GM21526 (cell line): ENCODE data around the gene FXYD4.
"Not testable (repeated sequence)": the region's sequence is repeated elsewhere in the genome, so short reads cannot be mapped to it uniquely, and the experiment has no call there.

Experiments used
- ATAC-seq: cut with Tn5 transposase; IDR thresholded peaks from one replicate; pipeline ENCODE4 v1.9.1; 2021; ENCODE audit warnings: moderate library complexity; ENCODE audit not compliant: unreplicated experiment, low FRiP score

The FXYD4 gene

GRCh38 chr10:43371418-43371817 is at the start of gene FXYD4:
Gene FXYD4 (plus strand): TSS chr10:43371636. CDS start chr10:43373747, 2,111 bp downstream.
- no peak for ATAC-seq

GRCh38 chr10:43322331-43322730 is 49.1 kb upstream of the FXYD4 start:
- ATAC-seq, result no peak

- ATAC-seq, result peak; percentile 79
These were observed 48.7 kb upstream of the FXYD4 start for GRCh38 chr10:43322769-43323168.

- no peak for ATAC-seq
These were observed 48.2 kb upstream of the FXYD4 start for GRCh38 chr10:43323245-43323644.

GRCh38 chr10:43324876-43325275 is 46.6 kb upstream of the FXYD4 start:
- no peak for ATAC-seq

- ATAC-seq, result no peak
These were observed 44.3 kb upstream of the FXYD4 start for GRCh38 chr10:43327171-43327570.

GRCh38 chr10:43327986-43328385 is 43.5 kb upstream of the FXYD4 start:
- ATAC-seq, result no peak

GRCh38 chr10:43328810-43329209 is 42.6 kb upstream of the FXYD4 start:
- ATAC-seq, result not testable (repeated sequence)

GRCh38 chr10:43329246-43329885 is 42.1 kb upstream of the FXYD4 start:
- ATAC-seq, result not testable (repeated sequence)

GRCh38 chr10:43330049-43330823 is 41.2 kb upstream of the FXYD4 start:
- ATAC-seq, result not testable (repeated sequence)

GRCh38 chr10:43330824-43331127 is 40.7 kb upstream of the FXYD4 start:
- ATAC-seq, result not testable (repeated sequence)

GRCh38 chr10:43333653-43334052 is 37.8 kb upstream of the FXYD4 start:
- ATAC-seq, result no peak

GRCh38 chr10:43336061-43336460 is 35.4 kb upstream of the FXYD4 start:
- ATAC-seq, result no peak

GRCh38 chr10:43336641-43337318 is 34.7 kb upstream of the FXYD4 start:
- no peak for ATAC-seq

- ATAC-seq, result not testable (repeated sequence)
These were observed 33.9 kb upstream of the FXYD4 start for GRCh38 chr10:43337536-43337935.

GRCh38 chr10:43338117-43338516 is 33.3 kb upstream of the FXYD4 start:
- ATAC-seq, result no peak

GRCh38 chr10:43339136-43339535 is 32.3 kb upstream of the FXYD4 start:
- ATAC-seq, result no peak

- no peak for ATAC-seq
These were observed 31.3 kb upstream of the FXYD4 start for GRCh38 chr10:43340101-43340500.

GRCh38 chr10:43340619-43341018 is 30.8 kb upstream of the FXYD4 start:
- no peak for ATAC-seq

GRCh38 chr10:43341450-43341849 is 30.0 kb upstream of the FXYD4 start:
- ATAC-seq, result no peak

GRCh38 chr10:43342279-43343125 is 28.9 kb upstream of the FXYD4 start:
- ATAC-seq, result no peak
